CD14-positive monocyte (primary cell): ENCODE data around the gene NUAK1. TPM values are rescaled to one million over a fixed set of nuclear protein-coding genes. Genes with fewer than 3 reads are reported as not detected.
A peak's percentile ranks its signal among the peaks of the same experiment; 100 is the strongest.

ENCODE experiments used
- DNase-seq, 3 donors: peaks; one replicate each; pipeline ENCODE4 v3.0.0-alpha.2; 2011 to 2022
- H2AFZ ChIP-seq: 2 replicates; pipeline ENCODE4 v1.6.0; 2012; ENCODE audit warnings: mild to moderate bottlenecking, low read depth, low read length, inconsistent platforms; ENCODE audit not compliant: insufficient read depth, poor library complexity, severe bottlenecking
- H3K27ac ChIP-seq, 2 donors: 1 replicate in 1 of 2; 2 replicates in 1 of 2; pipeline ENCODE4 v1.5.1; 2012 to 2013; ENCODE audit warnings: low read length in 2 of 2, control low read depth in 1 of 2, inconsistent platforms in 1 of 2, low read depth in 1 of 2, mild to moderate bottlenecking in 1 of 2
- H3K27me3 ChIP-seq, 2 donors: one replicate each; pipeline versions ENCODE4 v1.6.0 to v1.6.1; 2011 to 2013; ENCODE audit warnings: low read length in 2 of 2; ENCODE audit not compliant: control insufficient read depth in 2 of 2, insufficient read depth in 2 of 2
- H3K36me3 ChIP-seq, 2 donors: replicated peaks in 1 of 2; 1 replicate in 1 of 2; 2 replicates in 1 of 2; pipeline versions ENCODE4 v1.5.1 to v1.6.1; 2012 to 2013; ENCODE audit warnings: low read length in 2 of 2, control low read depth in 1 of 2, inconsistent platforms in 1 of 2, mild to moderate bottlenecking in 1 of 2; ENCODE audit not compliant: insufficient read depth in 2 of 2, control insufficient read depth in 1 of 2
- H3K4me1 ChIP-seq, 2 donors: 1 replicate in 1 of 2; 2 replicates in 1 of 2; pipeline versions ENCODE4 v1.5.1 to v1.6.1; 2012 to 2013; ENCODE audit warnings: low read length in 2 of 2, control low read depth in 1 of 2, inconsistent platforms in 1 of 2, mild to moderate bottlenecking in 1 of 2, moderate library complexity in 1 of 2; ENCODE audit not compliant: insufficient read depth in 2 of 2, control insufficient read depth in 1 of 2
- H3K4me2 ChIP-seq: replicated peaks from 2 replicates; pipeline ENCODE3; 2012; ENCODE audit warnings: low read length, moderate library complexity, mild to moderate bottlenecking; ENCODE audit not compliant: poor library complexity, severe bottlenecking; ENCODE audit errors: extremely low read depth
- H3K4me3 ChIP-seq, 3 experiments: fragments of 200-600 bp in 1 of 3; sonication (generic) in 1 of 3; replicated peaks in 1 of 3; 1 replicate in 2 of 3; 2 replicates in 1 of 3; pipeline ENCODE4 v1.5.1; 2011 to 2013; ENCODE audit warnings: low read length in 3 of 3, mild to moderate bottlenecking in 3 of 3, control low read depth in 2 of 3, low read depth in 2 of 3, inconsistent platforms in 1 of 3, moderate library complexity in 1 of 3
- H3K79me2 ChIP-seq: 2 replicates; pipeline ENCODE4 v1.6.0; 2012; ENCODE audit warnings: mild to moderate bottlenecking, control low read depth, inconsistent platforms, low read length, moderate library complexity; ENCODE audit not compliant: insufficient read depth
- H3K9ac ChIP-seq: 2 replicates; pipeline ENCODE4 v1.6.0; 2017; ENCODE audit warnings: low read length, mild to moderate bottlenecking; ENCODE audit not compliant: insufficient read depth, poor library complexity, severe bottlenecking
- H3K9me3 ChIP-seq, 2 donors: replicated peaks in 1 of 2; 1 replicate in 1 of 2; 2 replicates in 1 of 2; pipeline versions ENCODE4 v1.5.1 to v1.6.1; 2012 to 2013; ENCODE audit warnings: low read length in 2 of 2, control low read depth in 1 of 2; ENCODE audit not compliant: control insufficient read depth in 1 of 2, insufficient read depth in 1 of 2
- H4K20me1 ChIP-seq: 2 replicates; pipeline ENCODE4 v1.6.0; 2012; ENCODE audit warnings: mild to moderate bottlenecking, low read length, control low read depth, moderate library complexity; ENCODE audit not compliant: insufficient read depth
- H3K27ac Mint-ChIP-seq, 7 donors: one replicate each; pipeline ENCODE4 v1.8.0; 2020; ENCODE audit warnings: mild to moderate bottlenecking in 7 of 7, mixed read lengths in 7 of 7, moderate library complexity in 6 of 7, inconsistent platforms in 2 of 7
- H3K27me3 Mint-ChIP-seq, 3 donors: one replicate each; pipeline ENCODE4 v1.8.0; 2021 to 2022; ENCODE audit warnings: low read depth in 3 of 3, mild to moderate bottlenecking in 3 of 3, mixed read lengths in 3 of 3, moderate library complexity in 3 of 3, inconsistent platforms in 1 of 3
- H3K36me3 Mint-ChIP-seq, 2 donors: one replicate each; pipeline ENCODE4 v1.8.0; 2020; ENCODE audit warnings: mixed read lengths in 2 of 2, inconsistent platforms in 1 of 2, mild to moderate bottlenecking in 1 of 2
- H3K4me1 Mint-ChIP-seq: one replicate; pipeline ENCODE4 v1.8.0; 2020; ENCODE audit warnings: mild to moderate bottlenecking, mixed read lengths
- H3K4me3 Mint-ChIP-seq, 2 donors: one replicate each; pipeline ENCODE4 v1.8.0; 2020; ENCODE audit warnings: mild to moderate bottlenecking in 2 of 2, mixed read lengths in 2 of 2, moderate library complexity in 1 of 2
- H3K9me3 Mint-ChIP-seq, 7 donors: one replicate each; pipeline ENCODE4 v1.8.0; 2020 to 2022; ENCODE audit warnings: mixed read lengths in 7 of 7, mild to moderate bottlenecking in 6 of 7, moderate library complexity in 6 of 7, inconsistent platforms in 2 of 7
- CTCF ChIP-seq: fragments of 200-600 bp; IDR thresholded peaks from one replicate; pipeline ENCODE4 v1.8.0; 2022; ENCODE audit warnings: antibody characterized with exemption, mild to moderate bottlenecking
- WGBS: methylation state at CpG from one replicate; pipeline ENCODE4 v1.1.5; 2013; ENCODE audit warnings: missing lambda C conversion rate; ENCODE audit not compliant: insufficient coverage; 5-methylcytosine and 5-hydroxymethylcytosine counted together
- intact Hi-C, 2 donors: fragments of 100-400 bp; cut with micrococcal nuclease; formaldehyde crosslinking; loops; one replicate each; pipeline versions ENCODE4 v1.15.0 to v1.15.1; 2023
- polyA plus RNA-seq, 3 donors: library from polyadenylated mRNA; depleted of rRNA in 1 of 3; unstranded in 2 of 3; stranded (reverse) in 1 of 3; fragments of 300-500 nt in 2 of 3; fragments of >200 nt in 1 of 3; fragmentation: Illumina TruSeq in 2 of 3; gene quantifications; 1 replicate in 2 of 3; 2 replicates in 1 of 3; pipeline ENCODE4 v1.2.3, GENCODE V29; 2012 to 2021

Gene NUAK1
- polyA plus RNA-seq, 3 donors: not detected

GRCh38 chr12:106113446-106113823, 25.3 kb downstream of the NUAK1 start:
- Histone ChIP-seq H4K20me1 (no peaks in the 10 kb centered on the region), H3K27ac (no peak overlapping the region), H3K9ac (peak overlapping the region; percentile 18), H3K4me2 (no peak overlapping the region), H3K4me3 (no peak overlapping the region), H3K79me2 (no peaks in the 10 kb centered on the region), H2AFZ (no peak overlapping the region), H3K36me3 (no peaks in the 10 kb centered on the region), H3K4me1 (peaks cover 21 to 27% of the 10 kb centered on the region in 2 donors), H3K9me3 (no peaks in the 10 kb centered on the region), H3K27me3 (peaks cover 0 to 3% of the 10 kb centered on the region in 2 donors)
- no CpG with 5 or more reads among the region's 1 CpG for WGBS
- Mint-ChIP-seq H3K4me1 (peaks cover 17% of the 10 kb centered on the region), H3K36me3 (no peaks in the 10 kb centered on the region), H3K27ac (no peak overlapping the region), H3K27me3 (peaks cover 0 to 11% (median 2%) of the 10 kb centered on the region in 3 donors), H3K9me3 (no peaks in the 10 kb centered on the region), H3K4me3 (no peak overlapping the region)
- intact Hi-C loops: no loop called here
- no peak for DNase-seq
- no peak for TF ChIP-seq CTCF

- TF ChIP-seq CTCF: no peak
- Histone ChIP-seq H3K9me3 (no peaks in the 10 kb centered on the region), H3K9ac (peak overlapping the region; percentile 18), H2AFZ (no peak overlapping the region), H3K36me3 (no peaks in the 10 kb centered on the region), H3K27ac (no peak overlapping the region), H3K4me3 (no peak overlapping the region), H4K20me1 (no peaks in the 10 kb centered on the region), H3K27me3 (peaks cover 0 to 3% of the 10 kb centered on the region in 2 donors), H3K4me2 (no peak overlapping the region), H3K79me2 (no peaks in the 10 kb centered on the region), H3K4me1 (peaks cover 21 to 27% of the 10 kb centered on the region in 2 donors)
- Mint-ChIP-seq H3K27me3 (peaks cover 0 to 10% (median 2%) of the 10 kb centered on the region in 3 donors), H3K36me3 (no peaks in the 10 kb centered on the region), H3K4me3 (no peak overlapping the region), H3K27ac (peak overlapping the region in 3 of 7 donors; percentile 16 to 61 (median 50)), H3K4me1 (peaks cover 17% of the 10 kb centered on the region), H3K9me3 (no peaks in the 10 kb centered on the region)
- WGBS: 34% methylated on average over 6 of the region's 6 CpGs
- intact Hi-C loops: no loop called here
- peak in 2 of 3 donors; percentile 2 to 39 for DNase-seq
Measured at GRCh38 chr12:106113042-106113441, 25.7 kb downstream of the NUAK1 start.
